Umbilical cord (tissue), 2 donors: ENCODE results near the gene CDH12. TPM values are rescaled to one million over a fixed set of nuclear protein-coding genes. Genes with fewer than 3 reads are reported as not detected.
"Not testable (repeated sequence)": the region's sequence is repeated elsewhere in the genome, so short reads cannot be mapped to it uniquely, and the experiment has no call there.

Source experiments
- DNase-seq: peaks from one replicate; pipeline ENCODE4 v3.0.0-alpha.2; 2015; ENCODE audit warnings: low spot score
- total RNA-seq: library from RNA; depleted of rRNA; stranded (reverse); fragments of >200 nt; gene quantifications from one replicate; pipeline ENCODE4 v1.2.3, GENCODE V29; 2014; ENCODE audit warnings: low replicate concordance; ENCODE audit not compliant: insufficient read depth

The CDH12 gene
- total RNA-seq, 1 donor from 2014 or later = 3.6 TPM

GRCh38 chr5:22650511-22650910 lies 202.6 kb downstream of the CDH12 start:
- DNase-seq = no peak

GRCh38 chr5:22649074-22649473 lies 204.1 kb downstream of the CDH12 start:
- DNase-seq = peak; percentile 20

GRCh38 chr5:22644859-22645258 lies 208.3 kb downstream of the CDH12 start:
- no peak for DNase-seq

GRCh38 chr5:22643356-22643755 lies 209.8 kb downstream of the CDH12 start:
- DNase-seq = no peak

GRCh38 chr5:22631683-22632082 lies 221.5 kb downstream of the CDH12 start:
- DNase-seq = no peak

- DNase-seq = no peak
Measured at GRCh38 chr5:22627029-22627428, 226.1 kb downstream of the CDH12 start.

- DNase-seq = no peak
Measured at GRCh38 chr5:22625451-22625850, 227.7 kb downstream of the CDH12 start.

GRCh38 chr5:22621084-22621483 lies 232.1 kb downstream of the CDH12 start:
- DNase-seq = no peak

- no peak for DNase-seq
Measured at GRCh38 chr5:22615964-22616363, 237.2 kb downstream of the CDH12 start.

- DNase-seq = no peak
Measured at GRCh38 chr5:22614486-22615094, 238.6 kb downstream of the CDH12 start.

- no peak for DNase-seq
Measured at GRCh38 chr5:22612928-22613327, 240.2 kb downstream of the CDH12 start.

- no peak for DNase-seq
Measured at GRCh38 chr5:22611327-22611726, 241.8 kb downstream of the CDH12 start.

- DNase-seq = not testable (repeated sequence)
Measured at GRCh38 chr5:22607498-22607897, 245.6 kb downstream of the CDH12 start.

- no peak for DNase-seq
Measured at GRCh38 chr5:22605473-22605872, 247.7 kb downstream of the CDH12 start.

GRCh38 chr5:22604711-22605110 lies 248.4 kb downstream of the CDH12 start:
- DNase-seq = no peak

- no peak for DNase-seq
Measured at GRCh38 chr5:22598796-22599195, 254.3 kb downstream of the CDH12 start.

- DNase-seq = no peak
Measured at GRCh38 chr5:22596404-22596970, 256.7 kb downstream of the CDH12 start.

GRCh38 chr5:22594491-22594890 lies 258.7 kb downstream of the CDH12 start:
- DNase-seq = no peak

- DNase-seq = no peak
Measured at GRCh38 chr5:22593592-22593991, 259.6 kb downstream of the CDH12 start.

GRCh38 chr5:22591461-22591860 lies 261.7 kb downstream of the CDH12 start:
- DNase-seq = no peak

GRCh38 chr5:22590677-22591268 lies 262.4 kb downstream of the CDH12 start:
- DNase-seq = no peak

GRCh38 chr5:22577711-22578110 lies 275.4 kb downstream of the CDH12 start:
- DNase-seq = no peak

GRCh38 chr5:22577006-22577405 lies 276.1 kb downstream of the CDH12 start:
- no peak for DNase-seq
